GM12865 (cell line): ENCODE data around the gene GANAB.
"Not testable (repeated sequence)": the region's sequence is repeated elsewhere in the genome, so short reads cannot be mapped to it uniquely, and the experiment has no call there.

ENCODE experiments used
- DNase-seq: peaks from one replicate; pipeline ENCODE4 v3.0.0; 2010; ENCODE audit warnings: low read depth
- H3K4me3 ChIP-seq: 2 replicates; pipeline ENCODE4 v1.5.1; 2011; ENCODE audit warnings: mild to moderate bottlenecking, low read depth, low read length, control low read depth
- TF ChIP-seq, protein P1 (sequence below): IDR thresholded peaks from 2 replicates; pipeline ENCODE4 v1.5.1; 2011; ENCODE audit warnings: low read length, control low read depth, low read depth, inconsistent platforms; ENCODE audit not compliant: insufficient read depth; ENCODE audit errors: missing control alignments

GANAB gene

DNA sequence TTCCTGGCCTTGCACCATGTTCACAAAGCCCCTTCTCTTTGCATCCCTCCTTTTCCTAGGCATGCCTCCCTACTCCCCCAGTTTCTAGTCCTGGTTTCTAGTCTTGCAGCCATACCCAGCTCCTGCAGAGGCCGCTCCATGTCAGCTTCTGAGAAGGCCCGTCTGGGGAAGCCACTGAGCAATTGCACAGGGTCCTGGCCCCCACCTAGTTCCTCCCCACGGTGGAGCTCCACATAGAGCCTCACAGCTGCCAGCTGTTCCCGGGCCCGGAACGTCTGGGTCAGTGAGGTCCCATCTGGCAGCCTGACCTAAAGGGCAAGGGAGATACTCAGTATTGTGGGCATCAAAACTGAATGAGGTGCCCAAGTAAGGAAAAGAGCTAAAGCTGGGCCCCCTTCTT, 30.3 kb upstream of the GANAB start:
- H3K4me3 ChIP-seq: no peak overlapping the region
- TF ChIP-seq, protein P1, sequence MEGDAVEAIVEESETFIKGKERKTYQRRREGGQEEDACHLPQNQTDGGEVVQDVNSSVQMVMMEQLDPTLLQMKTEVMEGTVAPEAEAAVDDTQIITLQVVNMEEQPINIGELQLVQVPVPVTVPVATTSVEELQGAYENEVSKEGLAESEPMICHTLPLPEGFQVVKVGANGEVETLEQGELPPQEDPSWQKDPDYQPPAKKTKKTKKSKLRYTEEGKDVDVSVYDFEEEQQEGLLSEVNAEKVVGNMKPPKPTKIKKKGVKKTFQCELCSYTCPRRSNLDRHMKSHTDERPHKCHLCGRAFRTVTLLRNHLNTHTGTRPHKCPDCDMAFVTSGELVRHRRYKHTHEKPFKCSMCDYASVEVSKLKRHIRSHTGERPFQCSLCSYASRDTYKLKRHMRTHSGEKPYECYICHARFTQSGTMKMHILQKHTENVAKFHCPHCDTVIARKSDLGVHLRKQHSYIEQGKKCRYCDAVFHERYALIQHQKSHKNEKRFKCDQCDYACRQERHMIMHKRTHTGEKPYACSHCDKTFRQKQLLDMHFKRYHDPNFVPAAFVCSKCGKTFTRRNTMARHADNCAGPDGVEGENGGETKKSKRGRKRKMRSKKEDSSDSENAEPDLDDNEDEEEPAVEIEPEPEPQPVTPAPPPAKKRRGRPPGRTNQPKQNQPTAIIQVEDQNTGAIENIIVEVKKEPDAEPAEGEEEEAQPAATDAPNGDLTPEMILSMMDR: no peak
- no peak for DNase-seq

DNA sequence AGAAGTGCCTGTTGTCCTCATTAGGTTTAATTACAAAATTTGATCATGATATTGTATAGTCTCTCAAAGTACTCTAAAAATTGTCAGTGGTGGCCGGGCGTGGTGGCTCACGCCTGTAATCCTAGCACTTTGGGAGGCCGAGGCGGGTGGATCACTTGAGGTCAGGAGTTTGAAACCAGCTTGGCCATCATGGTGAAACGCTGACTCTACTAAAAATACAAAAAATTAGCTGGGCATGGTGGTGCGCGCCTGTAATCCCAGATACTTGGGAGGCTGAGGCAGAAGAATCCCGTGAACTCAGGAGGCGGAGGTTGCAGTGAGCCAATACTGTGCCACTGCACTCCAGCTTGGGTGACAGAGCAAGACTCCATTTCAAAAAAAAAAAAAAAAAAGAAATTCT, 29.0 kb upstream of the GANAB start:
- not testable (repeated sequence) for DNase-seq, H3K4me3 ChIP-seq

DNA sequence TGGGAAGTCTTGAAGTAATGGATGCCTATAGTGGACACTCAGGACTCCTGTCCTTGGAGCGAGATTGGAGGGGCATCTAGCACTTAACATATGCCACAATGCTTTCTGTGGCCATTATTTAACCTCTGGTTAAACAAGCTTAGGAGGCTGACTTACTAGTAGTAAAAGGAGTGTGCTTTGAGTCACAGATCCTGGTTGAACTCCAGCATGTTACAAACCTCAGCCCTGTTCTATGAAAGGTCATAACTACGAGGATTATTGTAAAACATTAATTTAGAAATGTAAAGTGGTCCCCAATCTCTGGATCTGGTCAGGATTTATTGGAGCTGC, 26.7 kb upstream of the GANAB start:
- H3K4me3 ChIP-seq: no peak overlapping the region
- TF ChIP-seq, protein P1: no peak
- DNase-seq: no peak

DNA sequence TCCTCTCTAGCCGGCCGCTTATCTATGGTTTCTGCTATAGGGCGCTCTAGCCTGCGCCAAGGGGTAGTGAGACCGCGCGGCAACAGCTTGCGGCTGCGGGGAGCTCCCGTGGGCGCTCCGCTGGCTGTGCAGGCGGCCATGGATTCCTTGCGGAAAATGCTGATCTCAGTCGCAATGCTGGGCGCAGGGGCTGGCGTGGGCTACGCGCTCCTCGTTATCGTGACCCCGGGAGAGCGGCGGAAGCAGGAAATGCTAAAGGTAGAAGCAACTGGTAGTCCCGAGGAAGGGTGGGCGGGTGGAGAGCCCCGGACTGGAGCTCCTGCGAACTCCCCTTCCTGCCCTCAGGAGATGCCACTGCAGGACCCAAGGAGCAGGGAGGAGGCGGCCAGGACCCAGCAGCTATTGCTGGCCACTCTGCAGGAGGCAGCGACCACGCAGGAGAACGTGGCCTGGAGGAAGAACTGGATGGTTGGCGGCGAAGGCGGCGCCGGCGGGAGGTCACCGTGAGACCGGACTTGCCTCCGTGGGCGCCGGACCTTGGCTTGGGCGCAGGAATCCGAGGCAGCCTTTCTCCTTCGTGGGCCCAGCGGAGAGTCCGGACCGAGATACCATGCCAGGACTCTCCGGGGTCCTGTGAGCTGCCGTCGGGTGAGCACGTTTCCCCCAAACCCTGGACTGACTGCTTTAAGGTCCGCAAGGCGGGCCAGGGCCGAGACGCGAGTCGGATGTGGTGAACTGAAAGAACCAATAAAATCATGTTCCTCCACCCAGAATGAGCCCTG, 25.4 kb upstream of the GANAB start, which contains the start of the genes LBHD1 and UQCC3:
Gene LBHD1, minus strand, starts transcription at position 660 of the 782 bp plus-strand sequence. CDS start 2,236 bp downstream, outside the sequence.
Gene UQCC3, plus strand, starts transcription at position 66 of the 782 bp plus-strand sequence. Its CDS starts 73 bp downstream, at position 139.
- TF ChIP-seq, protein P1: no peak
- H3K4me3 ChIP-seq: peak within 1 kb of the TSS; percentile 64
- DNase-seq: peak; percentile 95

DNA sequence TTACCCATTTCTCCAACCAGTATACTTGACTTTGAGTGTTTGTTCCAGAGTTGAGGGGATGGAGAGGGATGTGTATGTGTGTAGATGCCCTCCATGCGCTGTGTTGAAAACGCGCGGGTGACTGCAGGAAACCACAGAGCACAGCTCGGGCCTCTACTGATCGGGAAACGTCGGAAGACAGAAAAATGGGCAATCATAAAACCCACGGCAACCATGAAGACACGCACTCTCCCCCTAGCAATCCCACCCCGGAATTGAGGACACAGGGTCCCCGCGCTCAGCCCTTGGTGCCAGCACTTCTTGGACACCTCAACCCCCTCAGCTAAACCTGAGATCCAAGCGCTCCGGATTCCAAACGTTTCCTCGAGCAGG, 24.8 kb upstream of the GANAB start:
- peak; percentile 63 for DNase-seq
- TF ChIP-seq, protein P1: no peak

DNA sequence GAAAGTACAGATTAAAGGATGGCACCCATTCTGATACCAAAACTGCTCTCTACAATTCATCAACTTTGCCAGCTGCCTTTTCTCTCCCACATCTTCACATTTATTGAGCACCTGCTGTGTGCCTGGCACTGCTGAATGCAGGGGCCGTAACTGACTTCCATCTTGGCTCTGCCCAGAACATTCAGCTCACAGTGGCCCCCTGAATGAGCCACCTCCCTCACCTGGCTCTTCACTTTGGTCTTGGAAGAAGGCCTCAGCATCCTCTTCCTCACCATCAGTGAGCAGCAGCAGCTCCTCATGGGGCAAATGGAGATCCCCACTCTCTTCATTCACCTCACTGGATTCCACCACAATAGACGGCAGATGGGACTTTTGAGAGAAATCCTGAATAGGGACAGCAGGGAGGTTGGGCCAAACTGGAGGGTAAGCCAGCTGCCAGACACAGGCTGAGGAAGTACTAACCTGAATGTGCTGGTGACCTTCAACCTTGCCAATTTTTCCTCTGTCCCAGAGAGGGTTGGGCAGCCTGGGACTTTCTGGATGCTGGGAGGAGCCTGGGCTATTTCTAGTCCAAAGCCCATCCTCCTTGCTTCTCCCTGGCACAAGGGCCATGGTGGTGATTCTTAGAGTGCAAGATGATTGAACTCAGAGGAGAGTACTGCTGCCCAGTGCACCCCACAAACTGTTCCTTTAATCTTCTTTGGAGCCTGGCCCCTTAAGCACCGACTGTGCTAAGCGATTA, 23.2 kb upstream of the GANAB start:
- TF ChIP-seq, protein P1: no peak
- no peak overlapping the region for H3K4me3 ChIP-seq
- no peak for DNase-seq

More for the DNA sequence above, 24.8 kb upstream of the GANAB start:
- H3K4me3 ChIP-seq: peak overlapping the region; percentile 64

DNA sequence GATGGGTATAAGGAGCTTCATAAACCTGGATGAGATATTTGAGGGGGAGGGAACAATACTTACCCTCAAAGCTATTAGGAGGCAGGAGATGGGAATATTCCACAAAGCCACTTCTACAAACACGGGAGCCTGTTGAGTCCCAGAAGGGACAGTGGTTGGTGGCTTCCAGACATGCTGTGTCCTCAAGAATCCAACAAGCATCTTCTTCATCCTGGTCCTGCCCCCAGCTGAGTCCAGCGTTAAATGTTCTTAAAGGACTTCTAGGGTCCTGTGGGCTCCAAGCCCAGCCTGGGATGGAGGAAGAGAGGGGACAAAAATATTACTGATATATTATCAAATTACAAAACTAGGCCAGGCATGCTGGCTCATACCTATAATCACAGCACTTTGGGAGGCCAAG, 21.0 kb upstream of the GANAB start:
- TF ChIP-seq, protein P1: no peak
- no peak for DNase-seq
- peak overlapping the region; percentile 94 for H3K4me3 ChIP-seq
